Parathyroid adenoma (tissue), 2 donors: Measurements from ENCODE around the gene GRAMD4.

Experiments
- H2AFZ ChIP-seq: fragments of 300-600 bp; sonication (generic); one replicate; pipeline ENCODE4 v1.7.0; 2017; ENCODE audit warnings: antibody characterized with exemption, mild to moderate bottlenecking
- H3K27ac ChIP-seq: fragments of 300-600 bp; sonication (generic); one replicate; pipeline ENCODE4 v1.7.0; 2017
- H3K27me3 ChIP-seq: fragments of 300-600 bp; sonication (generic); one replicate; pipeline ENCODE4 v1.7.0; 2017; ENCODE audit warnings: low read length; ENCODE audit not compliant: control insufficient read depth, insufficient read depth
- H3K36me3 ChIP-seq: fragments of 300-600 bp; sonication (generic); one replicate; pipeline ENCODE4 v1.7.0; 2017; ENCODE audit warnings: low read length; ENCODE audit not compliant: control insufficient read depth, insufficient read depth
- H3K4me1 ChIP-seq: fragments of 300-600 bp; sonication (generic); one replicate; pipeline ENCODE4 v1.7.0; 2017; ENCODE audit warnings: control low read depth
- H3K4me2 ChIP-seq: fragments of 300-600 bp; sonication (generic); one replicate; pipeline ENCODE4 v1.7.0; 2017; ENCODE audit warnings: low read length
- H3K4me3 ChIP-seq: fragments of 300-600 bp; sonication (generic); one replicate; pipeline ENCODE4 v1.7.0; 2017; ENCODE audit warnings: low read depth, low read length
- H3K79me2 ChIP-seq: fragments of 300-600 bp; sonication (generic); one replicate; pipeline ENCODE4 v1.7.0; 2017; ENCODE audit warnings: control low read depth
- H3K9ac ChIP-seq: fragments of 300-600 bp; sonication (generic); one replicate; pipeline ENCODE4 v1.7.0; 2017; ENCODE audit warnings: mild to moderate bottlenecking
- H3K9me3 ChIP-seq: fragments of 300-600 bp; sonication (generic); one replicate; pipeline ENCODE4 v1.7.0; 2017; ENCODE audit warnings: low read length; ENCODE audit not compliant: control insufficient read depth
- TF ChIP-seq, protein P1 (sequence below): fragments of 300-600 bp; sonication (generic); IDR thresholded peaks from one replicate; pipeline ENCODE4 v1.7.0; 2017; ENCODE audit warnings: antibody characterized with exemption, mild to moderate bottlenecking
- donor health status: primary hyperparathyroidism.

Gene GRAMD4

DNA sequence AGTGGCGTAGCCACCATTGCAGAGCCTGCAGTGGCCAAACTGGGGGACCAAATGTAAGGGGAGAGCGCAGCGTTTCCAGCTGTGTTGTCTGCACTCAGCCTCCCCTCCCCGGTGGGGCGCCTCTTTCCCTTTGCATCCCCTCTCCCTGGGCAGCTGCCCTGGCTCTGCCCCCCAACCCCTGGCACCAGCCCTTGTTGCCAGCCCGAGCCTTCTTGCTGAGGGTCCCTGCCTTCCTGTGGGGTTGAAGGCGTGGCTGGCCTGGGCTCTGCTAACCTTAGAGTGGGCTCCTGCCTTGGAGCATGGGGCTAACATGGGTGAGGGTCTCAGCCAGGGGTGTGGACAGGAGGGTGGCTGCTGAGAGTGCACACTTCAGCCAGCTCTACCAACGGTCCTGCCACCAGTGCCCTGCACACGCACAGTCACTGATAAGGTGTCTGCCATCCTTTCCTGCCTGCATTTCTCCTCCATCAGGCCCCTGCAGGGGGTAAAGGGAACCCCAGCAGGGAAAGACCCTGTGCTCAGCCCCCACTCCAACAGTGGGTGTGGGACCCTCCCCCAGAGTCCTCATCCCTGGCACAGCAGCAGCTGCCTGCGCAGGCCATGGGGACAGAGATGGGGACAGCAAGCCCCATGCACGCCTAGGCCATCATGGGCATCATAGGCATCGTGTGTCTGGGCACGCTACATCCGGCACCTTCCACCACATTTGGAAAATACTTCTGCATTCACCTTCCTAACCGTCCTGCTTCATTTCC, 74.4 kb downstream of the GRAMD4 start:
- Histone ChIP-seq H3K4me1 (no peaks in the 10 kb centered on the region), H3K9me3 (no peaks in the 10 kb centered on the region), H3K79me2 (no peaks in the 10 kb centered on the region), H3K4me2 (no peak overlapping the region), H3K27me3 (no peaks in the 10 kb centered on the region), H3K4me3 (no peak overlapping the region), H3K27ac (no peak overlapping the region), H3K9ac (no peak overlapping the region), H2AFZ (no peak overlapping the region), H3K36me3 (no peaks in the 10 kb centered on the region)
- TF ChIP-seq, protein P1, sequence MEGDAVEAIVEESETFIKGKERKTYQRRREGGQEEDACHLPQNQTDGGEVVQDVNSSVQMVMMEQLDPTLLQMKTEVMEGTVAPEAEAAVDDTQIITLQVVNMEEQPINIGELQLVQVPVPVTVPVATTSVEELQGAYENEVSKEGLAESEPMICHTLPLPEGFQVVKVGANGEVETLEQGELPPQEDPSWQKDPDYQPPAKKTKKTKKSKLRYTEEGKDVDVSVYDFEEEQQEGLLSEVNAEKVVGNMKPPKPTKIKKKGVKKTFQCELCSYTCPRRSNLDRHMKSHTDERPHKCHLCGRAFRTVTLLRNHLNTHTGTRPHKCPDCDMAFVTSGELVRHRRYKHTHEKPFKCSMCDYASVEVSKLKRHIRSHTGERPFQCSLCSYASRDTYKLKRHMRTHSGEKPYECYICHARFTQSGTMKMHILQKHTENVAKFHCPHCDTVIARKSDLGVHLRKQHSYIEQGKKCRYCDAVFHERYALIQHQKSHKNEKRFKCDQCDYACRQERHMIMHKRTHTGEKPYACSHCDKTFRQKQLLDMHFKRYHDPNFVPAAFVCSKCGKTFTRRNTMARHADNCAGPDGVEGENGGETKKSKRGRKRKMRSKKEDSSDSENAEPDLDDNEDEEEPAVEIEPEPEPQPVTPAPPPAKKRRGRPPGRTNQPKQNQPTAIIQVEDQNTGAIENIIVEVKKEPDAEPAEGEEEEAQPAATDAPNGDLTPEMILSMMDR, result no peak

DNA sequence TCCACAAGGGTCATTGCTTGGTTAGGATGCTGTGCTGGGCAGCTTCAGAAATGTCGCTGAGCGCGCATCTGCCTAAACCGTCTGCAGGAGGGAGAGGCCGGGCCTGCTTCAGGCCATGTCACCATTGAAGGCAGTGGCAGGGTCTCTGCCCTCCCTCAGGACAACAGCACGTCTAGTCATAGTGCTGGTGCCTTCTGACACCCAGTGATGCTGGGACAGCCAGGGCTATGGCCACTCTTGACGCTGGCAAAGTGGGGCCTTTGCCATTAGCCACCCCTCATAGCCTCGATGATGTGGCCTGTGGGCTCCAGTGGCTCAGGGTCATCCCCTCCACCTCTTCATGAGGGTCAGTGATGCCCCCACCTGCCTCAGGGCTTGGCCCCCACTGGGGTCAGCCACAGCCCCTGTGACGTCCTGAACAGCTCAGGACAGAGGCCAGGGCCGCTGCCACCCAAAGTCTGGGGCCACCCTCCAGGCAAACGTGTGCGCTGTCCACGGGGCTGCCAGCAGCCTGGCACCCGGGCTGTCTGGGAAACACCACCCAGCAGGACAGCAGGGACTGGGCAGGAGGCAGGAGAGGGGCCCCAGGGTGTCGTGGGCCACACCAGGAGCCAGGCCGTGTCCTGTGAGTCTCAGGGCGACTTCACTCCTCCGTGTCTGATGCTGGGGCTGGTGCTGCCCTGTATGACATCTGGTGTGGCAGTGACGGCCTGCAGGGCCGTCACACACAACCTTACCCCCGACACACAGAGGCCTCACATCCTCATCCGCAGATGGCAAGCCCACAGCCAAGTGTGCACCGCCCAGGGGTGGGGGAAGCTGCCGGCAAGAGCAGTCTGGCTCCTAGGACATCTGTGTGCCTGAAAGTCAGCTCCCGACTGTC, 75.4 kb downstream of the GRAMD4 start:
- Histone ChIP-seq H2AFZ (no peak overlapping the region), H3K9me3 (no peaks in the 10 kb centered on the region), H3K27me3 (no peaks in the 10 kb centered on the region), H3K27ac (no peak overlapping the region), H3K79me2 (no peaks in the 10 kb centered on the region), H3K36me3 (no peaks in the 10 kb centered on the region), H3K9ac (no peak overlapping the region), H3K4me1 (no peaks in the 10 kb centered on the region), H3K4me2 (no peak overlapping the region), H3K4me3 (no peak overlapping the region)
- TF ChIP-seq, protein P1, result no peak

DNA sequence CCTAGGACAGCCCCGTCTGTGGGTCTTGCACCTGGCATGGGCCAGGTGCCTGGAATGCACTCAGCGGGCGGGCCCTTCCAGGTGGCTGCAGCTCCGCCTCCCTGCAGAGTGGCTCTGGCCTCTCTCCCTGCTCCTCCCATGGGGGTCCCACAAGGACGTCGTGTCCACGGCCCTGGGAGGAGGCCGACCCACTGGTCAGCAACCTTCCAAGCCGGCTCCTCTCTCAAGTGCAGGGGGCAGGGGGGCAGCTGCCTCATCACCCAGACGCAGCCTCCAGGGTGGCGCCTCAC, 76.0 kb downstream of the GRAMD4 start:
- Histone ChIP-seq H3K36me3 (no peaks in the 10 kb centered on the region), H3K4me2 (no peak overlapping the region), H3K27ac (no peak overlapping the region), H2AFZ (no peak overlapping the region), H3K27me3 (no peaks in the 10 kb centered on the region), H3K9me3 (no peaks in the 10 kb centered on the region), H3K4me1 (no peaks in the 10 kb centered on the region), H3K79me2 (no peaks in the 10 kb centered on the region), H3K9ac (no peak overlapping the region), H3K4me3 (no peak overlapping the region)
- TF ChIP-seq, protein P1, result no peak

DNA sequence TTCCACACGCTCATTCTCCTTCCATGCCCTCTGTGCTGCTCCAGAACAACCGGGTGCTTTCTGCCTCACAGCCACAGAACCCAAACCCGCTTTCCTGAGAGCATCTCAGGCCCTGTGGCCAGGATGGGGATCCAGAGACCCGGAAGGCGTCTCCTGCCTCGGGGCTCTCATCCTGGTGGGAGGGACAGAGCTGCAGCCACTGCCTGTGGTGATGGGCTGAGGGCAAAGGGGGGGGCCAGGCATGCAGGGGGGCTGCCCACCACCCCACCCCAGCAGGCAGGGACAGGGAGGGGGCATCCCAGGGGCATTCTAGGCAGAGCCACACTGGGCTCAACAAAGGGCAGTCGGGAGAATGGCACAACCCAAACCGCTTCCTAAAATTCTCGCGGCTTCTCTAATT, 76.4 kb downstream of the GRAMD4 start:
- Histone ChIP-seq H3K4me3 (no peak overlapping the region), H3K36me3 (no peaks in the 10 kb centered on the region), H3K79me2 (no peaks in the 10 kb centered on the region), H3K9ac (no peak overlapping the region), H3K27me3 (no peaks in the 10 kb centered on the region), H3K9me3 (no peaks in the 10 kb centered on the region), H3K4me1 (no peaks in the 10 kb centered on the region), H3K27ac (no peak overlapping the region), H3K4me2 (no peak overlapping the region), H2AFZ (no peak overlapping the region)
- TF ChIP-seq, protein P1, result no peak
